ENCODE results near the gene LLCFC1. TPM values are rescaled to one million over a fixed set of nuclear protein-coding genes. Genes with fewer than 3 reads are reported as not detected.

LLCFC1 gene
- 1 to 10 TPM in 1 of 2 donors, not detected in 1; 6.4 TPM for total RNA-seq

- Histone ChIP-seq H3K27me3 (replicated peaks; ENCODE audit: insufficient read depth) (no peaks in the 10 kb centered on the region), H3K9me3 (no peaks in the 10 kb centered on the region), H3K27ac (no peak within 1 kb of the TSS), H3K4me3 (no peak within 1 kb of the TSS), H3K4me1 (replicated peaks) (no peaks in the 10 kb centered on the region), H3K36me3 (no peaks in the 10 kb centered on the region)
- peak; percentile 40 for DNase-seq (ENCODE audit: low spot score)
- TF ChIP-seq POLR2A (IDR thresholded peaks at IDR 0.05) (no peak), POLR2AphosphoS5 (IDR thresholded peaks at IDR 0.05) (peak; percentile 18)
- TF ChIP-seq, protein P1, sequence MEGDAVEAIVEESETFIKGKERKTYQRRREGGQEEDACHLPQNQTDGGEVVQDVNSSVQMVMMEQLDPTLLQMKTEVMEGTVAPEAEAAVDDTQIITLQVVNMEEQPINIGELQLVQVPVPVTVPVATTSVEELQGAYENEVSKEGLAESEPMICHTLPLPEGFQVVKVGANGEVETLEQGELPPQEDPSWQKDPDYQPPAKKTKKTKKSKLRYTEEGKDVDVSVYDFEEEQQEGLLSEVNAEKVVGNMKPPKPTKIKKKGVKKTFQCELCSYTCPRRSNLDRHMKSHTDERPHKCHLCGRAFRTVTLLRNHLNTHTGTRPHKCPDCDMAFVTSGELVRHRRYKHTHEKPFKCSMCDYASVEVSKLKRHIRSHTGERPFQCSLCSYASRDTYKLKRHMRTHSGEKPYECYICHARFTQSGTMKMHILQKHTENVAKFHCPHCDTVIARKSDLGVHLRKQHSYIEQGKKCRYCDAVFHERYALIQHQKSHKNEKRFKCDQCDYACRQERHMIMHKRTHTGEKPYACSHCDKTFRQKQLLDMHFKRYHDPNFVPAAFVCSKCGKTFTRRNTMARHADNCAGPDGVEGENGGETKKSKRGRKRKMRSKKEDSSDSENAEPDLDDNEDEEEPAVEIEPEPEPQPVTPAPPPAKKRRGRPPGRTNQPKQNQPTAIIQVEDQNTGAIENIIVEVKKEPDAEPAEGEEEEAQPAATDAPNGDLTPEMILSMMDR (IDR thresholded peaks at IDR 0.05), result peak in 3 of 4 experiments; percentile 36 to 56 (median 37)
- WGBS, result 73% methylated on average over 10 of the region's 10 CpGs
- intact Hi-C loops (cut with DNase I), result no loop called here
Observed at GRCh38 chr7:142939226-142939910, at the start of gene LLCFC1. Gene LLCFC1 (plus strand): TSS chr7:142939484. CDS start chr7:142939622, 138 bp downstream.

DNA sequence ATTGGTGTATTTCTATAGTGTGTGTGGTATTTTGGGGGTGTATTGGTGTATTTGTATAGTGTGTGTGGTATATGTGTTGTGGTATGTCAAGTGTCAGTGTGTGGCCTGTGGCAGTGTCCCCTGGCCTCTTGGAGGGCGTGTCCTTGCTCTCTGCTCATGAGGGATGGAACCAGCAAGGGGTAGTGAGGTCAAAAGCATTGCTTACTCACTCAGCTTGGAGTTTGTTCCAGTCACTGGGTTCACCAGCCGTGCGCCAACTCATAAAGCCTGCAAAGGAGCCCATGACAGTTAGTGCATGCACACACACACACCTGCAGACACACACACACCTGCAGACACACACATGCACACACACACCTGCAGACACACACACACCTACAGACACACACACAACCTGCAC, 49.5 kb upstream of the LLCFC1 start:
- peaks cover 8% of the 10 kb centered on the region for H3K4me1 ChIP-seq (replicated peaks)
- H3K36me3 ChIP-seq, result no peaks in the 10 kb centered on the region
- TF ChIP-seq, protein P1 (IDR thresholded peaks at IDR 0.05), result no peak
- TF ChIP-seq POLR2A (IDR thresholded peaks at IDR 0.05), result no peak
- TF ChIP-seq POLR2AphosphoS5 (IDR thresholded peaks at IDR 0.05), result no peak
- H3K27ac ChIP-seq, result no peak overlapping the region
- 29% methylated on average over 1 of the region's 3 CpGs for WGBS
- no peak overlapping the region for H3K4me3 ChIP-seq
- intact Hi-C loops (cut with DNase I), result no loop called here
- H3K9me3 ChIP-seq, result no peaks in the 10 kb centered on the region
- no peak for DNase-seq (ENCODE audit: low spot score)
- no peaks in the 10 kb centered on the region for H3K27me3 ChIP-seq (replicated peaks; ENCODE audit: insufficient read depth)

GRCh38 chr7:142890874-142891485, 48.3 kb upstream of the LLCFC1 start:
- intact Hi-C loops (cut with DNase I), result no loop called here
- Histone ChIP-seq H3K27ac (no peak overlapping the region), H3K27me3 (replicated peaks; ENCODE audit: insufficient read depth) (no peaks in the 10 kb centered on the region), H3K4me3 (no peak overlapping the region), H3K36me3 (no peaks in the 10 kb centered on the region), H3K4me1 (replicated peaks) (peaks cover 8% of the 10 kb centered on the region), H3K9me3 (no peaks in the 10 kb centered on the region)
- no peak for TF ChIP-seq POLR2AphosphoS5 (IDR thresholded peaks at IDR 0.05)
- no peak for TF ChIP-seq POLR2A (IDR thresholded peaks at IDR 0.05)
- TF ChIP-seq, protein P1 (IDR thresholded peaks at IDR 0.05), result no peak
- WGBS, result 86% methylated on average over 12 of the region's 12 CpGs
- DNase-seq (ENCODE audit: low spot score), result no peak

GRCh38 chr7:142891490-142892082, 47.7 kb upstream of the LLCFC1 start:
- intact Hi-C loops (cut with DNase I), result no loop called here
- Histone ChIP-seq H3K9me3 (no peaks in the 10 kb centered on the region), H3K27me3 (replicated peaks; ENCODE audit: insufficient read depth) (no peaks in the 10 kb centered on the region), H3K4me1 (replicated peaks) (peaks cover 8% of the 10 kb centered on the region), H3K27ac (no peak overlapping the region), H3K36me3 (no peaks in the 10 kb centered on the region), H3K4me3 (no peak overlapping the region)
- WGBS, result 97% methylated on average over 10 of the region's 10 CpGs
- no peak for DNase-seq (ENCODE audit: low spot score)
- TF ChIP-seq POLR2A (IDR thresholded peaks at IDR 0.05), result no peak
- TF ChIP-seq, protein P1 (IDR thresholded peaks at IDR 0.05), result no peak
- TF ChIP-seq POLR2AphosphoS5 (IDR thresholded peaks at IDR 0.05), result no peak
